Measurements from ENCODE around the gene CACNA1C. TPM values are rescaled to one million over a fixed set of nuclear protein-coding genes. Genes with fewer than 3 reads are reported as not detected.
A peak's percentile ranks its signal among the peaks of the same experiment; 100 is the strongest.

The CACNA1C gene
- total RNA-seq, 1 experiment from 2014 or later = 0.35 TPM

DNA sequence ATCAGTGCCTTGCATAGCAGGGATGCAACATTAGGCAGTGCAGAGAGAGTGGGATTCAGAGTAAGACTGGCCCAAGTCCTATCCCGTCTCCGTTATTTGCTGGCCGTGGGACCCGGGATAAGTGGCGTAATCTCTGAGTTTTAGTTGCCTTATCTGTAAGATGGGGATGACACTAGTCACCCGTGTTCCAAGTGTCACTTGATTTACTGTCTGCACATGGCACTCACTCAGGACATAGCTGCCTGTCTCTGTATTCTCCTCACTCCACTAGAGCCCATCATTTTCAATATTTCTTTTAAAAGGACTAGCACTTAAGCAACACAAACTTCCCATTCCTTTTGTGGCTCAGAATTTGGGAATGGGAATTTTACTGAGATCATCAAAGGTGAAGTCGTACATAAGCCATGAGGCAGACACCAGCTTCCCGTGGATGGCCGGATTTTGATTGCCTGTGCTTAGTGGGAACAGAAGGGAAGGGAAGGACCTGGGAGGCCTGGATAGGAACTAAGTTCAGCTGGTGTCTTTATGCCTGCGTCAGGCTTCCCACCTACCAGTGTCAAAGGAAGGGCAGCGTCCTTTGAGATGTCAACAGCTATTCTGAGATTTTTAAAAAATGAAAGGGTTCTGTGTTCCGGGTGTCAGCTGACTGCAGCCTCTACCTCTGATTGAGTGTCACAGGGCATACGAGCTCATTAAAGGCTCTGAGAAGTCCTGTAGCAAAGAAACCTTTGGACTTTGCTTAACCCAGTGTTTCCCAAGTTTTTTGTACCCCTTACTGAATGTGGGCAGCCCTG, 361.4 kb downstream of the CACNA1C start:
- H3K36me3 ChIP-seq (replicated peaks; ENCODE audit: control insufficient read depth, insufficient read depth, low read length) = no peaks in the 10 kb centered on the region
- no peaks in the 10 kb centered on the region for H3K27me3 ChIP-seq (ENCODE audit: control insufficient read depth, insufficient read depth, low read length)
- DNase-seq = no peak
- no peak overlapping the region for H3K4me3 ChIP-seq (ENCODE audit: insufficient read depth, low read depth, low read length)

DNA sequence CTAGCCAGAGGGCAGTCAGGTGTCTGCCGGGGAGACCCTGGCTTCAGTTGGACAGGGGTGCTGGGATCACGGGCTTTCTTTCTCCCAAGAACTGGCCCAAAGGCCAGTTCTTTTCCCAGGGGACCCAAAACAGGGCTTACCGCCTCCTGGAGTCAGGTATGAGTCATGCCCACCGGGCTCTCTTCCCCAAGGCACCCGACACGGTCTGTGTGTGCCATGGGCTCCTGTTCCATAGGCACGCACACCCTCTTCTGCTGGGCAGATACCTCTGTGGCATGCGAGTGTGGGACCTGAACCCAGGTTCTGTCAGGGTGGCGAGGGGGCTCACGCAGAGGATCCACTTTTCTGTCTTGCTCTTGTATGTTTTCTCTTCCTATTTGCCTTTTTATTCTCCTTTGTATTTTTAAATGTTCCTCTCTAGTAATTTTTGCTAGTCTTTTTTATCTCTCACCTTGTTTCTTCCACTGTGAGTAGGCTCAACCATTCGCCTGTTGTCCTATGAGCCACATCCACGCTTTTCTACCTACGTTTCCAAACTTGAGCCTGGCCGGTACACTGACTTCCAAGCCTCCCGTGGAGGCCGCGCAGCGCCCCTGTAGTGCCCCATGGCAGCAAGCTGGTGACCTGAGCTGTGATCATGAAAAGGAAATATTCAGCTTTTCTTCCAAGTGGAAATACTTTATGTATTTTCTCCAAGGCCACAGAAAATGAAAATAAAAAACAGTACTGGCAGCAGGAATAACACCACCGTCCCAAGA, 362.2 kb downstream of the CACNA1C start:
- peak; percentile 52 for DNase-seq
- Histone ChIP-seq H3K4me3 (ENCODE audit: insufficient read depth, low read depth, low read length) (no peak overlapping the region), H3K36me3 (replicated peaks; ENCODE audit: control insufficient read depth, insufficient read depth, low read length) (no peaks in the 10 kb centered on the region), H3K27me3 (ENCODE audit: control insufficient read depth, insufficient read depth, low read length) (no peaks in the 10 kb centered on the region)

DNA sequence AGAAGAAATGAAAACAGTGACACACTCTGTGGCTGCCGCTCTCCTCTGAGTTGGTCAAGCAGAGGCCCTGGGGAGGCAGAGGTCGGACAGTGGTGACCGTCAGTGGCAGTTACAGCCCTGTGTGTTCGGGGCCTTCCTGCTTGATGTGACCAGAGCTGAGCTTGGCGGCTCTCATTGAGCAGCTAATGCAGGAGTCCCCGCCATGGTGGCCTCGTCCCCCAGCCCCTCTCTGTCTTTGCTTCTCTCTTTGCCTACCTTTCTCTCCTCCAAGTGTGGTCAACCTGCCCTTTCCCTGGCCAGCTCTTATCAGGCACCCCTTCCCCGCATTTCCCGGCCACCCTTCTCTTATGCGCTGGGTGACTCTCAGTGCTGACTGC, 362.8 kb downstream of the CACNA1C start:
- H3K4me3 ChIP-seq (ENCODE audit: insufficient read depth, low read depth, low read length) = no peak overlapping the region
- no peak for DNase-seq
- no peaks in the 10 kb centered on the region for H3K27me3 ChIP-seq (ENCODE audit: control insufficient read depth, insufficient read depth, low read length)
- no peaks in the 10 kb centered on the region for H3K36me3 ChIP-seq (replicated peaks; ENCODE audit: control insufficient read depth, insufficient read depth, low read length)

DNA sequence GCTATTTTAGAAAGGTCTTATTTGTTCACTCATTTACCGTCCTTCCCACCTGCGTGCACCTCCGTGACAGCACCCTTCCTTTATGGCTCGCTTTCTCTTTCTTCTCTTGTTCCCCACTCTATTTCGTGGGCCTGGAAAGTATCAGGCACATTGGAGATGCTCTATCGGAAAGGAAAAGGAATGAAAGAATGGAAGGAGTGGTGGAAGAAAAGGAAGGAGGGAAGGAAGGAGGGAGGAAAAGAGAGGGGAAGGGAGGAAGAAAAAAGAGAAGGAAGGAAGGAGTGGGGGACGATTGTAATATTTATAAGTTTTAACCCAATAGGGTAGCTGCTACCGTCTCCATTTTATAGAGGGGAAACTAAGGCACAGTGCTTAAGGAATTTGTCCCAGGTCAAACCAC, 363.4 kb downstream of the CACNA1C start:
- H3K36me3 ChIP-seq (replicated peaks; ENCODE audit: control insufficient read depth, insufficient read depth, low read length) = no peaks in the 10 kb centered on the region
- H3K27me3 ChIP-seq (ENCODE audit: control insufficient read depth, insufficient read depth, low read length) = no peaks in the 10 kb centered on the region
- DNase-seq = no peak
- no peak overlapping the region for H3K4me3 ChIP-seq (ENCODE audit: insufficient read depth, low read depth, low read length)

DNA sequence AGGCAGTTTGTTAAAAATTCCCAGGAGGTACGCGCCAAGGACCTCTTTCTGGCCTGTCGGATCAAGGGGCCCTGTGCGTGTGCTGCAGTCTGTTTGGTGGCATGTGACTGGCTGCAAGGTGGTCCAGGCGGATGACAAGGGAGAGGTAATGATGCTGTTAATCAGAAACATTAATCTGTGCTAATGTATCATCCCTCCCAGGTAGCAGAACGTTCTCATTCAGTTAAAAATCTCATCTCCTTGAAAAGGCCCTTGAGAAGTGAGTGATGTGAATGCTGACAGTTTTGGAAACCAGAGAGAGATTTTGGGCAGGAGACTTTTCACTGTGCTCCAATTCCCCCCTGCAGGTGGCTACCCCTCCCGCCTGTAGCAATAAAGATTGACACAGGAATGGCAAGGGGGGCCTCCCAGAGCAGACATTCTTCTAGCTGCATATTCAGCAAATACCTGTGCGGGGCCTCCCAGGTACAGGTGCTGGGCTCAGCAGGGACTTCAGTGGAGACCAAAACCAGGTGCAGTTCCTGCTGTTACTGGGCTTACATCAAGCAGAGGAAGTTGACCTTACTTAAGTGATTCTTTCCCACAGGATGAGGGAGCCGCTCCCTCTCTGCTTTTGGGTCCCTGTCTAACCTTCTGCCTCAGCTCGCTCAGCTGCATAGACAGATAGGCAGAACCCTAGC, 364.8 kb downstream of the CACNA1C start:
- Histone ChIP-seq H3K4me3 (ENCODE audit: insufficient read depth, low read depth, low read length) (no peak overlapping the region), H3K27me3 (ENCODE audit: control insufficient read depth, insufficient read depth, low read length) (no peaks in the 10 kb centered on the region), H3K36me3 (replicated peaks; ENCODE audit: control insufficient read depth, insufficient read depth, low read length) (no peaks in the 10 kb centered on the region)
- peak; percentile 79 for DNase-seq

DNA sequence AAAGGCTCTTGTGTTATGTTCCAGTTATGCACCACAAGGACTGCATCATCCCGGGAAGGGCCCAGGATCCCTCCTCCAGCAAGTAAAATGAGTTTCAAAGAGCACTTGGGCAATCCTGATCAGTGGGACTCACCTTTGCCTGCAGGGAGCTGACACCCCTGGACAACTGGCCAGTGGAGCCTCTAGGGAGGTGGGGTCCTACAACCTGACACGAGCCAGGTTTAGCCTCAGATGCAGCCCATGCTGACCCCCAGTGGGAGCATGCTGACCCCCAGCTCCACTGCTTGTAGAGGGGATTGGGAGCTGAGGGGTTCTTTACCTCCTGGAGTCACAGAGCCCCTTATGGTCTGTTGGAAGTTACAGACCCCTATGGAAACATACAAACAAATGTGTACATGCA, 365.8 kb downstream of the CACNA1C start:
- no peak for DNase-seq

DNA sequence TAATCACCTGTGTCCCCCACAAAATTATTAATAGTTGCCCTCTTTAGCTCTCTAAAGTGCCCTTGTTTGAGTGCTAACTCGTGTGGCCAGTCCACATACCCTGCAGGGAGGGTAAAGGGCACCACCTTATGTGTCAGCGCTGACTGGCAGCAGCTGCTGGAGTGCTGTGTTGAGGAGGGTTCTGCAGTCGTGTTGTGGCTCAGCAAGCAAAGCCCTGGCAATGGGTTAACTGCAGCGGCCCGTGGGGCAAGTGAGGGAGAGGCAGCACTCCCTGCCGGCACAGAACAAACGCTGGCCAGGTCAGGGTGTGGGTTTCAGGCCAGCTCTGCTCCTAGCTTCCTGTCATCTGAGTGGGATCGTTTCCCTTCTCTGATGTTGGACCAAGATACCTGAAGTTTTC, 369.8 kb downstream of the CACNA1C start:
- H3K36me3 ChIP-seq (replicated peaks; ENCODE audit: control insufficient read depth, insufficient read depth, low read length) = no peaks in the 10 kb centered on the region
- H3K27me3 ChIP-seq (ENCODE audit: control insufficient read depth, insufficient read depth, low read length) = no peaks in the 10 kb centered on the region
- H3K4me3 ChIP-seq (ENCODE audit: insufficient read depth, low read depth, low read length) = no peak overlapping the region
- no peak for DNase-seq

More for the DNA sequence above, 365.8 kb downstream of the CACNA1C start:
- no peaks in the 10 kb centered on the region for H3K36me3 ChIP-seq (replicated peaks; ENCODE audit: control insufficient read depth, insufficient read depth, low read length)
- no peak overlapping the region for H3K4me3 ChIP-seq (ENCODE audit: insufficient read depth, low read depth, low read length)
- H3K27me3 ChIP-seq (ENCODE audit: control insufficient read depth, insufficient read depth, low read length) = no peaks in the 10 kb centered on the region

DNA sequence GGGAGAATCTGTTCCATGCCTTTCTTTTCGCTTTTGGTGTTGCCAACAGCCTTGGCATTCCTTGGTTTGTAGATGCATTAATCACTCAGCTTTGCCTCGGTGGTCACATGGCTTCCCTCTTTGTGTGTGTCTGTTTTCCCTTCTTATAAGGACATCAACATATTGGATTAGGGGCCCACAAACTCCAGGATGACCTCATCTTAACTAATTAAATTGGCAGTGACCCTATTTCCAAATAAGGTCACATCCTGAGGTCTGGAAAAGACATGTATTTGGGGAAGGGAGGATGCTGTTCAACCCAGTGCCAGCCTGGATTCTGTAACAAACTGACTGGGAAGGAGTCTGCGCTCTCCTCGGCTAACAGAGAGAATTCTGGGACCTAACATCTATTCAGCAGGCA, 376.2 kb downstream of the CACNA1C start:
- DNase-seq = no peak
- Histone ChIP-seq H3K4me3 (ENCODE audit: insufficient read depth, low read depth, low read length) (no peak overlapping the region), H3K27me3 (ENCODE audit: control insufficient read depth, insufficient read depth, low read length) (no peaks in the 10 kb centered on the region), H3K36me3 (replicated peaks; ENCODE audit: control insufficient read depth, insufficient read depth, low read length) (no peaks in the 10 kb centered on the region)

DNA sequence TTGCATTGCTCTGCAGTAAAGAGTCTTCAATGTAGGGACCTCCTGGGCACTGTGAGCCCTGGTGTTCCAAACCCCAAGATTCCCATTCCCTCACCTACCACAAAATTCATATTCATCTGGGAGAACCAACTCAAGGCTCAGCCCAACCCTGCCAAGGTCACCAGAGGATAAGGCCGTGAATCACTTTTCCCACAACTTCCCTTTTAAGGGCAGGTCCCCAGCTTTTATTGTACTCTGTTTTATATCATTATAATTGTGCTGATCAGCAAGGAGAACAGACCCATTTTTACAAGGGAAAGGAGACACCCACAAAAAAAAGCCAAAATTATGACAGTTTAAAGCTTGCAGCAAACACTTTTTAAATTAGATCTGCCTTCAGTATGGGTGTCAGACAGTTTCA, 379.0 kb downstream of the CACNA1C start:
- DNase-seq = no peak
- H3K27me3 ChIP-seq (ENCODE audit: control insufficient read depth, insufficient read depth, low read length) = no peaks in the 10 kb centered on the region
- no peak overlapping the region for H3K4me3 ChIP-seq (ENCODE audit: insufficient read depth, low read depth, low read length)
- H3K36me3 ChIP-seq (replicated peaks; ENCODE audit: control insufficient read depth, insufficient read depth, low read length) = no peaks in the 10 kb centered on the region

DNA sequence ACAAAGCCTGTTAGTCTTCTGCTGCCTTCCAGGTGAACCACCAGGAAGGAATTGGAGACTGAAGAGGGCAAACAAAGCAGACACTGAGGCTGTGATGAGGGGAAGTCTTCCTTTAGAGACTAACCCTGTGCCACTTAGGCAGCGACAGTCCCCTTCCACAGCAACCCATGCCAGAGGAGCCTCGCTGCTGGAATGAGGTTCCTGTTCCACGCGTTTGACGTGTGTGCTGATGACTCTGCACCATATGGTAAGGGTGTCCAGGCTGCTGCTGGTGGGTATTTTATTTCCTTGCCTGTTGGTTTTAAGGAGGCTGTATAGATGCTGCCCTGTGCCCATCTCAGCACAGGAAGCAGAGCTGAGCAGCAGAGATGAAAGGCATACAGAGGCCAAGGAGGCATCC, 380.1 kb downstream of the CACNA1C start:
- no peaks in the 10 kb centered on the region for H3K27me3 ChIP-seq (ENCODE audit: control insufficient read depth, insufficient read depth, low read length)
- H3K4me3 ChIP-seq (ENCODE audit: insufficient read depth, low read depth, low read length) = no peak overlapping the region
- no peak for DNase-seq
- no peaks in the 10 kb centered on the region for H3K36me3 ChIP-seq (replicated peaks; ENCODE audit: control insufficient read depth, insufficient read depth, low read length)

DNA sequence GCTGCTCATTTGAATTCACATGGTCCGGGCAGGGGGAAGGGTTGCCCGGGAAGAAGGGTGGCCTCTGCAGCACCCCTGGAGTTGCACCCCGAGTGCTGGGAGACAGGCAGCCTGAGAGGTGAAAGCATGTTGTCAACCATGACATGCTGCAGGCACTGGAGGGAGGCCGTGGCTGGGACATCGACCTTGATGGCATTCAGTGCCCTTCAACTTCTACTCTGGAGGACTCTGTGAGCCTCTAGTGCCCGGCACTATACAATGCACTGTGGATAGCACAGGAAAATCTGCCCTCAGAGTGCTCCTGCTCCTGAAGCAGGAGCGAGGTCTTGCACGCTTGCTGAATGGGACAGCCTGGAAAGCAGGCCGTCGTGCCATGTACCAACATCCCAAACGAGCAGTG, 382.7 kb downstream of the CACNA1C start:
- Histone ChIP-seq H3K36me3 (replicated peaks; ENCODE audit: control insufficient read depth, insufficient read depth, low read length) (no peaks in the 10 kb centered on the region), H3K4me3 (ENCODE audit: insufficient read depth, low read depth, low read length) (no peak overlapping the region), H3K27me3 (ENCODE audit: control insufficient read depth, insufficient read depth, low read length) (no peaks in the 10 kb centered on the region)
- no peak for DNase-seq

DNA sequence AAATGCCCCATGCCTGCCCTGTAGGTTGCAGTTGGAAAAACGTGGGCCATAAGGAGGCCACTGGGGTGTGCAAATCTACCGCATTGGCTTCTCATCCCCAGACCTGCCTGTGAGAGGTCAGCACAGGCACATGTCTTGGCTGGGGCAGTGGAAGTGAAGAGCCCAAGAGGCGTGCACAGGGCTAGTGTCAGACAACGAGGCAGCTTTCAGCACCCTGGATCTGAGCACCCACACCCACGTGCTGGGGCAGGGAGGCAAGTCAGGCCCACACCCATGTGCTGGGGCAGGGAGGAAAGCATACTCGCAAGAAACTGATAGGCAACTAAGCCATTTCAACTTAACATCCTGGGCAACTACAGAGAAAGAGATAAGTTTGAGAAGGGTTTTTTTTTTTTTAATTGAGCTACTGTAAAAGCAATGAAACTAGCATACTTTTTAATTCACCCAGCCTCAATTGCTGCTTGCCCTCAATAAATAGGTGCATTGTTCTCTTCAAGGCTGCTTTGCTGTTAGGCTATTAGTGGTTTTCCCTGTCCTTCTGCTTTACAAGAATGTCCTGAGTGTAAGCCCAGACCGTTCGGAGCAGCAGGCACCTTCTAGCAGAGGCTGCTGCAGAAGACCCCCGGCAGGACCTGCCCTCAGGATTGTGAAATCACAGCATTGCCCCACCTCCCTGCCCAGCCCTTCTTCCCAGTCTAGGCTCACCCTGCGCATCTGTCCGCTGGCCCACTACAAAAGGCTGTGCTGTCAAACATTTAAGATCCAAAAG, 386.7 kb downstream of the CACNA1C start:
- DNase-seq = no peak
- H3K4me3 ChIP-seq (ENCODE audit: insufficient read depth, low read depth, low read length) = no peak overlapping the region
- no peaks in the 10 kb centered on the region for H3K27me3 ChIP-seq (ENCODE audit: control insufficient read depth, insufficient read depth, low read length)
- no peaks in the 10 kb centered on the region for H3K36me3 ChIP-seq (replicated peaks; ENCODE audit: control insufficient read depth, insufficient read depth, low read length)

DNA sequence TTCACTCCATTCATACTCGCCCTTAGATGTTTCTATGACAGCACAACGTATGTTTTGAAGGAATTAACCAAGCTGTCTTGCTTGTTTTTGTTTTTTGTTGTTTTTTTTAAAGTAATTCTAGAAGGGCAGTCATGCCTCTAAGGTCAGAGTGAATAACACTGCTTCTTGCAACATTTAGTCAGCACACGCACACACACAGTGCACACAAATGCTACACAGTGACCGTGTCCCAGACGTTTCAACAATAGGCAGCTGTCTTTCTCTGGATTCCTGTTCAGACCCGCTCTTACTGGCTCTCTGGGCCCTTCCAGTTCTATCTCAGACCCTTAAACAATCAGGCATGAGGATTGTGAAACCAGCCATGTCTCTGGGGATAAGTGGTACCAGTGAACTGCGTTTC, 391.0 kb downstream of the CACNA1C start:
- no peak overlapping the region for H3K4me3 ChIP-seq (ENCODE audit: insufficient read depth, low read depth, low read length)
- H3K36me3 ChIP-seq (replicated peaks; ENCODE audit: control insufficient read depth, insufficient read depth, low read length) = no peaks in the 10 kb centered on the region
- H3K27me3 ChIP-seq (ENCODE audit: control insufficient read depth, insufficient read depth, low read length) = no peaks in the 10 kb centered on the region
- no peak for DNase-seq

DNA sequence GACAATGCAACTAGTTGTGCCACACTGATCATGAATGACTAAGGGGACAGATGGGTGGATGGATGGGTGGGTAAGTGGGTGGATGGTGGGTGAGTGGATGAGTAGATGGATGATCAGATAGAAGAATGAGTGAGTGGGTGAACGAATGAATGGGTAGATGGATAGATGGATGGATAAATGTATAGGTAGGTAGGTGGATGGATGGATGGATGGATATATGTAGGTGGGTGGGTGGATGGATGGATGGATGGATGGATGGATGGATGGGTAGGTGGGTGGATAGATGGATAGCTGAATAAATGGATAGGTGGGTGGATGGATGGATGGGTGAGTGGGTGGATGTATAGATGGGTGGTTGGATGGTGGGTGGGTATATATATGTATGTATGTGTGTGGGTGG, 393.2 kb downstream of the CACNA1C start:
- H3K4me3 ChIP-seq (ENCODE audit: insufficient read depth, low read depth, low read length) = no peak overlapping the region
- no peak for DNase-seq
- no peaks in the 10 kb centered on the region for H3K36me3 ChIP-seq (replicated peaks; ENCODE audit: control insufficient read depth, insufficient read depth, low read length)
- no peaks in the 10 kb centered on the region for H3K27me3 ChIP-seq (ENCODE audit: control insufficient read depth, insufficient read depth, low read length)

Data from H7 (cell line).